ENCODE data around the gene FXYD1. TPM values are rescaled to one million over a fixed set of nuclear protein-coding genes. Genes with fewer than 3 reads are reported as not detected.
"Not testable (repeated sequence)": the region's sequence is repeated elsewhere in the genome, so short reads cannot be mapped to it uniquely, and the experiment has no call there.

FXYD1 gene
- polyA plus RNA-seq, 6 donors from 2014 or later = 1.0 to 2.7 (median 1.2) TPM

GRCh38 chr19:35122687-35123551 lies 15.7 kb upstream of the FXYD1 start:
- no peak for ATAC-seq (ENCODE audit: low read depth in 2 of 2)
- no peak for DNase-seq
- no peak overlapping the region for H3K4me3 Mint-ChIP-seq
- H3K27me3 Mint-ChIP-seq = no peaks in the 10 kb centered on the region
- no peaks in the 10 kb centered on the region for H3K9me3 Mint-ChIP-seq
- no peak overlapping the region for H3K27ac Mint-ChIP-seq
- H3K36me3 Mint-ChIP-seq = no peaks in the 10 kb centered on the region
- H3K4me1 Mint-ChIP-seq = peaks cover 17 to 20% (median 20%) of the 10 kb centered on the region in 3 donors

- H3K4me1 Mint-ChIP-seq = peaks cover 17 to 20% (median 20%) of the 10 kb centered on the region in 3 donors
- no peaks in the 10 kb centered on the region for H3K9me3 Mint-ChIP-seq
- ATAC-seq (ENCODE audit: low read depth in 2 of 2) (no peak), DNase-seq (no peak)
- H3K27me3 Mint-ChIP-seq = no peaks in the 10 kb centered on the region
- no peaks in the 10 kb centered on the region for H3K36me3 Mint-ChIP-seq
- peak overlapping the region in 1 of 6 donors; percentile 84 for H3K27ac Mint-ChIP-seq
- peak overlapping the region; percentile 86 to 93 (median 91) for H3K4me3 Mint-ChIP-seq
Observed at GRCh38 chr19:35123573-35123972, 15.1 kb upstream of the FXYD1 start.

- peaks cover 17 to 24% (median 20%) of the 10 kb centered on the region in 3 donors for H3K4me1 Mint-ChIP-seq
Observed at GRCh38 chr19:35124098-35125060, 14.2 kb upstream of the FXYD1 start.

GRCh38 chr19:35125270-35125717 lies 13.3 kb upstream of the FXYD1 start:
- H3K27me3 Mint-ChIP-seq = no peaks in the 10 kb centered on the region
- H3K9me3 Mint-ChIP-seq = peaks cover 0 to 2% (median 0%) of the 10 kb centered on the region in 7 donors
- H3K36me3 Mint-ChIP-seq = no peaks in the 10 kb centered on the region
- peak overlapping the region in 1 of 6 donors; percentile 69 for H3K27ac Mint-ChIP-seq
- H3K4me1 Mint-ChIP-seq = peaks cover 16 to 24% (median 17%) of the 10 kb centered on the region in 3 donors
- DNase-seq (no peak), ATAC-seq (ENCODE audit: low read depth in 2 of 2) (no peak)
- H3K4me3 Mint-ChIP-seq = peak overlapping the region in 4 of 8 donors; percentile 3 to 93 (median 68)

More at GRCh38 chr19:35124098-35125060, 14.2 kb upstream of the FXYD1 start:
- Mint-ChIP-seq H3K27ac (peak overlapping the region; percentile 4 to 92 (median 38)), H3K36me3 (no peaks in the 10 kb centered on the region), H3K9me3 (peaks cover 0 to 2% (median 0%) of the 10 kb centered on the region in 7 donors), H3K4me3 (peak overlapping the region; percentile 86 to 93 (median 91)), H3K27me3 (no peaks in the 10 kb centered on the region)
- DNase-seq = peak; percentile 78
- peak; percentile 96 to 98 for ATAC-seq (ENCODE audit: low read depth in 2 of 2)

- Mint-ChIP-seq H3K36me3 (no peaks in the 10 kb centered on the region), H3K4me1 (peaks cover 16 to 24% (median 17%) of the 10 kb centered on the region in 3 donors), H3K27me3 (no peaks in the 10 kb centered on the region), H3K4me3 (peak overlapping the region in 3 of 8 donors; percentile 3 to 76 (median 59)), H3K27ac (peak overlapping the region in 3 of 6 donors; percentile 69 to 88 (median 80)), H3K9me3 (peaks cover 0 to 2% (median 0%) of the 10 kb centered on the region in 7 donors)
- ATAC-seq (ENCODE audit: low read depth in 2 of 2) = no peak
- DNase-seq = no peak
Observed at GRCh38 chr19:35125749-35126623, 12.6 kb upstream of the FXYD1 start.

GRCh38 chr19:35126624-35126959 lies 12.0 kb upstream of the FXYD1 start:
- H3K27me3 Mint-ChIP-seq = no peaks in the 10 kb centered on the region
- no peak overlapping the region for H3K27ac Mint-ChIP-seq
- no peak overlapping the region for H3K4me3 Mint-ChIP-seq
- peaks cover 16 to 24% (median 17%) of the 10 kb centered on the region in 3 donors for H3K4me1 Mint-ChIP-seq
- DNase-seq = no peak
- H3K9me3 Mint-ChIP-seq = peaks cover 0 to 2% (median 0%) of the 10 kb centered on the region in 7 donors
- no peaks in the 10 kb centered on the region for H3K36me3 Mint-ChIP-seq
- no peak for ATAC-seq (ENCODE audit: low read depth in 2 of 2)

- no peak for ATAC-seq (ENCODE audit: low read depth in 2 of 2)
- no peaks in the 10 kb centered on the region for H3K36me3 Mint-ChIP-seq
- no peak overlapping the region for H3K4me3 Mint-ChIP-seq
- DNase-seq = no peak
- peaks cover 0 to 6% (median 0%) of the 10 kb centered on the region in 7 donors for H3K9me3 Mint-ChIP-seq
- H3K27ac Mint-ChIP-seq = peak overlapping the region in 1 of 6 donors; percentile 21
- H3K4me1 Mint-ChIP-seq = peaks cover 16 to 24% (median 17%) of the 10 kb centered on the region in 3 donors
- H3K27me3 Mint-ChIP-seq = no peaks in the 10 kb centered on the region
Observed at GRCh38 chr19:35127871-35128270, 10.8 kb upstream of the FXYD1 start.

- Mint-ChIP-seq H3K36me3 (no peaks in the 10 kb centered on the region), H3K27ac (peak overlapping the region in 1 of 6 donors; percentile 62), H3K4me3 (no peak overlapping the region), H3K27me3 (no peaks in the 10 kb centered on the region), H3K9me3 (peaks cover 0 to 11% (median 0%) of the 10 kb centered on the region in 7 donors), H3K4me1 (peaks cover 15 to 24% (median 16%) of the 10 kb centered on the region in 3 donors)
- no peak for ATAC-seq (ENCODE audit: low read depth in 2 of 2)
- no peak for DNase-seq
Observed at GRCh38 chr19:35128398-35129057, 10.1 kb upstream of the FXYD1 start.

- ATAC-seq (ENCODE audit: low read depth in 2 of 2); DNase-seq; H3K27me3 Mint-ChIP-seq; H3K4me3 Mint-ChIP-seq; H3K36me3 Mint-ChIP-seq: not testable (repeated sequence)
- H3K4me1 Mint-ChIP-seq = peaks cover 3 to 15% (median 4%) of the 10 kb centered on the region in 3 donors
- H3K9me3 Mint-ChIP-seq = peaks cover 0 to 11% (median 0%) of the 10 kb centered on the region in 7 donors
- H3K27ac Mint-ChIP-seq = peak overlapping the region in 1 of 6 donors; percentile 64
Observed at GRCh38 chr19:35129724-35130274, 8.8 kb upstream of the FXYD1 start.

- no peaks in the 10 kb centered on the region for H3K36me3 Mint-ChIP-seq
- peaks cover 0 to 9% (median 6%) of the 10 kb centered on the region in 3 donors for H3K4me1 Mint-ChIP-seq
Observed at GRCh38 chr19:35130761-35131720, 7.6 kb upstream of the FXYD1 start.

GRCh38 chr19:35132254-35132653 lies 6.4 kb upstream of the FXYD1 start:
- ATAC-seq (ENCODE audit: low read depth in 2 of 2) (no peak), DNase-seq (no peak)
- H3K27ac Mint-ChIP-seq = no peak overlapping the region
- no peak overlapping the region for H3K4me3 Mint-ChIP-seq
- no peaks in the 10 kb centered on the region for H3K27me3 Mint-ChIP-seq
- no peaks in the 10 kb centered on the region for H3K36me3 Mint-ChIP-seq
- peaks cover 2 to 11% (median 6%) of the 10 kb centered on the region in 3 donors for H3K4me1 Mint-ChIP-seq
- peaks cover 0 to 11% (median 0%) of the 10 kb centered on the region in 7 donors for H3K9me3 Mint-ChIP-seq

More at GRCh38 chr19:35130761-35131720, 7.6 kb upstream of the FXYD1 start:
- Mint-ChIP-seq H3K27ac (peak overlapping the region in 1 of 6 donors; percentile 2), H3K27me3 (no peaks in the 10 kb centered on the region), H3K9me3 (peaks cover 0 to 11% (median 0%) of the 10 kb centered on the region in 7 donors), H3K4me3 (peak overlapping the region in 1 of 8 donors; percentile 10)
- ATAC-seq (ENCODE audit: low read depth in 2 of 2) = no peak
- DNase-seq = no peak
